Esophagus (tissue), 2 donors: Measurements from ENCODE around the gene NOS1. TPM values are rescaled to one million over a fixed set of nuclear protein-coding genes. Genes with fewer than 3 reads are reported as not detected.

Experiments used
- H3K27ac ChIP-seq, 2 donors: one replicate each; pipeline ENCODE4 v1.5.1; 2013; ENCODE audit warnings: low read depth in 2 of 2, mild to moderate bottlenecking in 2 of 2, inconsistent platforms in 1 of 2, low read length in 1 of 2, moderate library complexity in 1 of 2
- H3K27me3 ChIP-seq, 2 donors: one replicate each; pipeline ENCODE4 v1.6.1; 2013; ENCODE audit warnings: low read length in 2 of 2, control low read depth in 1 of 2, mild to moderate bottlenecking in 1 of 2; ENCODE audit not compliant: insufficient read depth in 2 of 2, control insufficient read depth in 1 of 2
- H3K36me3 ChIP-seq, 2 donors: one replicate each; pipeline ENCODE4 v1.6.1; 2013; ENCODE audit warnings: low read length in 1 of 2; ENCODE audit not compliant: control insufficient read depth in 2 of 2, insufficient read depth in 2 of 2
- H3K4me1 ChIP-seq, 2 donors: one replicate each; pipeline ENCODE4 v1.6.1; 2013; ENCODE audit warnings: low read length in 1 of 2; ENCODE audit not compliant: control insufficient read depth in 2 of 2, insufficient read depth in 2 of 2
- H3K4me3 ChIP-seq, 2 donors: one replicate each; pipeline ENCODE4 v1.5.1; 2013; ENCODE audit warnings: low read length in 2 of 2, mild to moderate bottlenecking in 2 of 2, low read depth in 1 of 2, moderate library complexity in 1 of 2
- H3K9me3 ChIP-seq, 2 donors: one replicate each; pipeline ENCODE4 v1.6.1; 2013; ENCODE audit warnings: mild to moderate bottlenecking in 2 of 2, low read depth in 1 of 2, low read length in 1 of 2, moderate library complexity in 1 of 2; ENCODE audit not compliant: control insufficient read depth in 2 of 2, insufficient read depth in 1 of 2
- WGBS, 2 donors: extraction: QIAGEN DNeasy Blood & Tissue Kit; methylation state at CpG; one replicate each; pipeline ENCODE4 v1.1.7; 2013; 5-methylcytosine and 5-hydroxymethylcytosine counted together
- polyA plus RNA-seq, 2 donors: library from polyadenylated mRNA; stranded (reverse); fragments of 200-250 nt; gene quantifications; one replicate each; pipeline ENCODE4 v1.2.3, GENCODE V29; 2013
- donor health status: healthy with polysubstance abuse.
- donor health status: Bipolar disorder and iron deficiency.

NOS1 gene
- polyA plus RNA-seq, 2 donors: 0.32 to 0.35 TPM

- Histone ChIP-seq H3K4me1 (peaks cover 0 to 4% of the 10 kb centered on the region in 2 donors), H3K27ac (no peak overlapping the region), H3K27me3 (no peaks in the 10 kb centered on the region), H3K4me3 (no peak overlapping the region), H3K9me3 (no peaks in the 10 kb centered on the region), H3K36me3 (no peaks in the 10 kb centered on the region)
- 71 to 73% methylated on average over 1 of the region's 1 CpG for WGBS, 2 donors
Measured at GRCh38 chr12:117293510-117293909, 67.9 kb downstream of the NOS1 start.

- 83 to 89% methylated on average over 3 of the region's 3 CpGs for WGBS, 2 donors
Measured at GRCh38 chr12:117292688-117293087, 68.7 kb downstream of the NOS1 start.

GRCh38 chr12:117284140-117284539, 77.3 kb downstream of the NOS1 start:
- Histone ChIP-seq H3K27me3 (no peaks in the 10 kb centered on the region), H3K27ac (no peak overlapping the region), H3K9me3 (no peaks in the 10 kb centered on the region), H3K36me3 (no peaks in the 10 kb centered on the region), H3K4me1 (no peaks in the 10 kb centered on the region), H3K4me3 (no peak overlapping the region)
- 61 to 82% methylated on average over 9 of the region's 9 CpGs for WGBS, 2 donors

More at GRCh38 chr12:117292688-117293087, 68.7 kb downstream of the NOS1 start:
- peaks cover 0 to 4% of the 10 kb centered on the region in 2 donors for H3K4me1 ChIP-seq
- no peaks in the 10 kb centered on the region for H3K9me3 ChIP-seq
- no peak overlapping the region for H3K4me3 ChIP-seq
- no peaks in the 10 kb centered on the region for H3K27me3 ChIP-seq
- H3K27ac ChIP-seq: no peak overlapping the region
- H3K36me3 ChIP-seq: no peaks in the 10 kb centered on the region

- Histone ChIP-seq H3K9me3 (no peaks in the 10 kb centered on the region), H3K36me3 (no peaks in the 10 kb centered on the region)
Measured at GRCh38 chr12:117282490-117282889, 78.9 kb downstream of the NOS1 start.

GRCh38 chr12:117280019-117280680, 81.3 kb downstream of the NOS1 start:
- no peak overlapping the region for H3K27ac ChIP-seq
- H3K4me1 ChIP-seq: no peaks in the 10 kb centered on the region
- 81 to 89% methylated on average over 8 of the region's 8 CpGs for WGBS, 2 donors
- no peaks in the 10 kb centered on the region for H3K9me3 ChIP-seq
- no peaks in the 10 kb centered on the region for H3K27me3 ChIP-seq
- no peaks in the 10 kb centered on the region for H3K36me3 ChIP-seq
- H3K4me3 ChIP-seq: no peak overlapping the region

More at GRCh38 chr12:117282490-117282889, 78.9 kb downstream of the NOS1 start:
- Histone ChIP-seq H3K4me3 (no peak overlapping the region), H3K4me1 (no peaks in the 10 kb centered on the region), H3K27ac (no peak overlapping the region), H3K27me3 (no peaks in the 10 kb centered on the region)
- 69 to 89% methylated on average over 5 of the region's 5 CpGs for WGBS, 2 donors

GRCh38 chr12:117279606-117280005, 81.8 kb downstream of the NOS1 start:
- WGBS, 2 donors: 52 to 54% methylated on average over 8 of the region's 8 CpGs
- Histone ChIP-seq H3K9me3 (no peaks in the 10 kb centered on the region), H3K4me3 (no peak overlapping the region), H3K36me3 (no peaks in the 10 kb centered on the region), H3K27ac (no peak overlapping the region), H3K4me1 (no peaks in the 10 kb centered on the region), H3K27me3 (no peaks in the 10 kb centered on the region)

GRCh38 chr12:117277875-117278274, 83.6 kb downstream of the NOS1 start:
- WGBS, 2 donors: 69 to 78% methylated on average over 7 of the region's 7 CpGs
- Histone ChIP-seq H3K27ac (no peak overlapping the region), H3K4me3 (no peak overlapping the region), H3K36me3 (no peaks in the 10 kb centered on the region), H3K4me1 (no peaks in the 10 kb centered on the region), H3K27me3 (no peaks in the 10 kb centered on the region), H3K9me3 (no peaks in the 10 kb centered on the region)

- H3K9me3 ChIP-seq: no peaks in the 10 kb centered on the region
- H3K36me3 ChIP-seq: no peaks in the 10 kb centered on the region
- 56 to 59% methylated on average over 2 of the region's 2 CpGs for WGBS, 2 donors
- H3K4me3 ChIP-seq: no peak overlapping the region
- H3K27me3 ChIP-seq: no peaks in the 10 kb centered on the region
- H3K27ac ChIP-seq: no peak overlapping the region
- H3K4me1 ChIP-seq: no peaks in the 10 kb centered on the region
Measured at GRCh38 chr12:117273091-117273490, 88.3 kb downstream of the NOS1 start.

GRCh38 chr12:117272690-117273089, 88.7 kb downstream of the NOS1 start:
- H3K36me3 ChIP-seq: no peaks in the 10 kb centered on the region
- no peaks in the 10 kb centered on the region for H3K27me3 ChIP-seq
- H3K4me1 ChIP-seq: no peaks in the 10 kb centered on the region
- H3K4me3 ChIP-seq: no peak overlapping the region
- 79% methylated on average over 4 of the region's 4 CpGs for WGBS, 2 donors
- H3K9me3 ChIP-seq: no peaks in the 10 kb centered on the region
- no peak overlapping the region for H3K27ac ChIP-seq

DNA sequence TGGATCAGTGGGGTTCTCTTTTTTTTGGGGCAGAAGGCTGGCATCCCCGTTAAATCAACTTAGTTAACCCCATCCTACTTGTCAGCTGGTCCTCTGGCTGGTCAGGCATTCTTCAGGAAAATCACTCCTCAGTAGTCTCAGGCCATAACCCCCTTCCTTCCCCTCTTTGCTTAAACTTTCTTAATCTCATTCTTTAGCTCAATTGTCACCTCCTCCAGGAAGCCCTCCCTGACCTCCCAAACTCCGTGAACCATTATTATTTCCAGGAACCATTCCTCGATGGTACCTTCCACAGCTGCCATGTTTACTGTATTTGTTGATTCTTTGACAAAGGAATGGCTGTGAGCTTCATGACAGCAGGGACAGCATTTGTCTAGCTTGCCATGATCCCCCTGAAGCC, 98.7 kb downstream of the NOS1 start:
- Histone ChIP-seq H3K9me3 (no peaks in the 10 kb centered on the region), H3K27me3 (no peaks in the 10 kb centered on the region), H3K27ac (no peak overlapping the region), H3K36me3 (no peaks in the 10 kb centered on the region), H3K4me3 (no peak overlapping the region), H3K4me1 (no peaks in the 10 kb centered on the region)
- WGBS, 2 donors: 73 to 77% methylated on average over 3 of the region's 3 CpGs
